HEK293 (cell line): ENCODE measurements around the gene NUSAP1.

Experiments used
- HOXA7 ChIP-seq: sonication (generic); formaldehyde crosslinking; IDR thresholded peaks from 2 replicates; pipeline ENCODE4 v1.8.1; 2022; ENCODE audit warnings: missing genetic modification reagents, borderline replicate concordance
- HOXD13 ChIP-seq: sonication (generic); formaldehyde crosslinking; IDR thresholded peaks from 2 replicates; pipeline ENCODE4 v1.8.0; 2022; ENCODE audit warnings: missing genetic modification reagents, borderline replicate concordance
- KLF16 ChIP-seq: fragments of 450-650 bp; formaldehyde crosslinking; IDR thresholded peaks from 2 replicates; pipeline ENCODE4 v1.5.1; 2017; ENCODE audit warnings: missing biosample characterization, missing genetic modification characterization
- KLF9 ChIP-seq: fragments of 450-650 bp; formaldehyde crosslinking; IDR thresholded peaks from 2 replicates; pipeline ENCODE4 v1.5.1; 2016; ENCODE audit warnings: missing biosample characterization, missing genetic modification characterization, low read depth
- ZNF223 ChIP-seq: fragments of 450-650 bp; formaldehyde crosslinking; IDR thresholded peaks from 2 replicates; pipeline ENCODE4 v1.5.1; 2016; ENCODE audit warnings: missing biosample characterization, missing genetic modification characterization
- ZNF350 ChIP-seq: fragments of 450-650 bp; formaldehyde crosslinking; IDR thresholded peaks from 2 replicates; pipeline ENCODE4 v1.5.0; 2017; ENCODE audit warnings: missing biosample characterization, mild to moderate bottlenecking, missing genetic modification characterization
- ZNF549 ChIP-seq: fragments of 450-650 bp; IDR thresholded peaks from 2 replicates; pipeline ENCODE4 v1.5.1; 2018; ENCODE audit warnings: missing biosample characterization, missing genetic modification characterization, mild to moderate bottlenecking, inconsistent platforms, moderate library complexity
- ZNF654 ChIP-seq: fragments of 450-650 bp; formaldehyde crosslinking; IDR thresholded peaks from 2 replicates; pipeline ENCODE4 v1.5.1; 2016; ENCODE audit warnings: low read depth, missing biosample characterization, missing genetic modification characterization
- TF ChIP-seq, protein P1 (sequence below): fragments of 450-650 bp; formaldehyde crosslinking; IDR thresholded peaks from 2 replicates; pipeline ENCODE4 v1.5.1; 2016; ENCODE audit warnings: missing biosample characterization, missing genetic modification characterization
- TF ChIP-seq, protein P2 (sequence below): fragments of 450-650 bp; formaldehyde crosslinking; IDR thresholded peaks from 2 replicates; pipeline ENCODE4 v1.5.1; 2016; ENCODE audit warnings: missing biosample characterization, missing genetic modification characterization
- TF ChIP-seq, protein P3 (sequence below): fragments of 450-650 bp; formaldehyde crosslinking; IDR thresholded peaks from 2 replicates; pipeline ENCODE4 v1.5.1; 2016; ENCODE audit warnings: missing biosample characterization, missing genetic modification characterization
- TF ChIP-seq, protein P4 (sequence below): fragments of 450-650 bp; formaldehyde crosslinking; IDR thresholded peaks from 2 replicates; pipeline ENCODE4 v1.5.1; 2017; ENCODE audit warnings: missing biosample characterization, missing genetic modification characterization

DNA sequence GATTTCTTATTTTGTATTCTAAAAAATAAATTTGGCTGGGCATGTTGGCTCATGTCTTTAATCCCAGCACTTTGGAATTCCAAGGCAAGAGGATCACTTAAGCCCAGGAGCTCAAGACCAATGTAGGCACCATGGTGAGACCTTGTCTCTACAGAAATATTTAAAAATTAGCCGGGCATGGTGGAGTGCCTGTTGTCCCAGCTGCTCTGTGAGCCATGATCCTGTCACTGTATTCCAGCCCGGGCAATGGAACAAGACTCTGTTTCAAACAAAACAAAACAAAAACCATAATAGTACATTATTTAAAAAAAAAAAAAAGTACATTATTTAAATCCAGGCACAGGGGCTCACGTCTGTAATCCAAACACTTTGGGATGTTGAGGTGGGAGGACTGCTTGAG is 78.8 kb downstream of the NUSAP1 start:
- TF ChIP-seq ZNF223 (tag by site-specific recombination), result no peak
- no peak for TF ChIP-seq HOXD13 (CRISPR knock-in tag)
- TF ChIP-seq, protein P1, sequence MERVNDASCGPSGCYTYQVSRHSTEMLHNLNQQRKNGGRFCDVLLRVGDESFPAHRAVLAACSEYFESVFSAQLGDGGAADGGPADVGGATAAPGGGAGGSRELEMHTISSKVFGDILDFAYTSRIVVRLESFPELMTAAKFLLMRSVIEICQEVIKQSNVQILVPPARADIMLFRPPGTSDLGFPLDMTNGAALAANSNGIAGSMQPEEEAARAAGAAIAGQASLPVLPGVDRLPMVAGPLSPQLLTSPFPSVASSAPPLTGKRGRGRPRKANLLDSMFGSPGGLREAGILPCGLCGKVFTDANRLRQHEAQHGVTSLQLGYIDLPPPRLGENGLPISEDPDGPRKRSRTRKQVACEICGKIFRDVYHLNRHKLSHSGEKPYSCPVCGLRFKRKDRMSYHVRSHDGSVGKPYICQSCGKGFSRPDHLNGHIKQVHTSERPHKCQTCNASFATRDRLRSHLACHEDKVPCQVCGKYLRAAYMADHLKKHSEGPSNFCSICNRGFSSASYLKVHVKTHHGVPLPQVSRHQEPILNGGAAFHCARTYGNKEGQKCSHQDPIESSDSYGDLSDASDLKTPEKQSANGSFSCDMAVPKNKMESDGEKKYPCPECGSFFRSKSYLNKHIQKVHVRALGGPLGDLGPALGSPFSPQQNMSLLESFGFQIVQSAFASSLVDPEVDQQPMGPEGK (tag by site-specific recombination), result no peak
- TF ChIP-seq, protein P2, sequence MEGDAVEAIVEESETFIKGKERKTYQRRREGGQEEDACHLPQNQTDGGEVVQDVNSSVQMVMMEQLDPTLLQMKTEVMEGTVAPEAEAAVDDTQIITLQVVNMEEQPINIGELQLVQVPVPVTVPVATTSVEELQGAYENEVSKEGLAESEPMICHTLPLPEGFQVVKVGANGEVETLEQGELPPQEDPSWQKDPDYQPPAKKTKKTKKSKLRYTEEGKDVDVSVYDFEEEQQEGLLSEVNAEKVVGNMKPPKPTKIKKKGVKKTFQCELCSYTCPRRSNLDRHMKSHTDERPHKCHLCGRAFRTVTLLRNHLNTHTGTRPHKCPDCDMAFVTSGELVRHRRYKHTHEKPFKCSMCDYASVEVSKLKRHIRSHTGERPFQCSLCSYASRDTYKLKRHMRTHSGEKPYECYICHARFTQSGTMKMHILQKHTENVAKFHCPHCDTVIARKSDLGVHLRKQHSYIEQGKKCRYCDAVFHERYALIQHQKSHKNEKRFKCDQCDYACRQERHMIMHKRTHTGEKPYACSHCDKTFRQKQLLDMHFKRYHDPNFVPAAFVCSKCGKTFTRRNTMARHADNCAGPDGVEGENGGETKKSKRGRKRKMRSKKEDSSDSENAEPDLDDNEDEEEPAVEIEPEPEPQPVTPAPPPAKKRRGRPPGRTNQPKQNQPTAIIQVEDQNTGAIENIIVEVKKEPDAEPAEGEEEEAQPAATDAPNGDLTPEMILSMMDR (tag by site-specific recombination), result no peak
- TF ChIP-seq ZNF350 (tag by site-specific recombination), result no peak
- TF ChIP-seq, protein P3, sequence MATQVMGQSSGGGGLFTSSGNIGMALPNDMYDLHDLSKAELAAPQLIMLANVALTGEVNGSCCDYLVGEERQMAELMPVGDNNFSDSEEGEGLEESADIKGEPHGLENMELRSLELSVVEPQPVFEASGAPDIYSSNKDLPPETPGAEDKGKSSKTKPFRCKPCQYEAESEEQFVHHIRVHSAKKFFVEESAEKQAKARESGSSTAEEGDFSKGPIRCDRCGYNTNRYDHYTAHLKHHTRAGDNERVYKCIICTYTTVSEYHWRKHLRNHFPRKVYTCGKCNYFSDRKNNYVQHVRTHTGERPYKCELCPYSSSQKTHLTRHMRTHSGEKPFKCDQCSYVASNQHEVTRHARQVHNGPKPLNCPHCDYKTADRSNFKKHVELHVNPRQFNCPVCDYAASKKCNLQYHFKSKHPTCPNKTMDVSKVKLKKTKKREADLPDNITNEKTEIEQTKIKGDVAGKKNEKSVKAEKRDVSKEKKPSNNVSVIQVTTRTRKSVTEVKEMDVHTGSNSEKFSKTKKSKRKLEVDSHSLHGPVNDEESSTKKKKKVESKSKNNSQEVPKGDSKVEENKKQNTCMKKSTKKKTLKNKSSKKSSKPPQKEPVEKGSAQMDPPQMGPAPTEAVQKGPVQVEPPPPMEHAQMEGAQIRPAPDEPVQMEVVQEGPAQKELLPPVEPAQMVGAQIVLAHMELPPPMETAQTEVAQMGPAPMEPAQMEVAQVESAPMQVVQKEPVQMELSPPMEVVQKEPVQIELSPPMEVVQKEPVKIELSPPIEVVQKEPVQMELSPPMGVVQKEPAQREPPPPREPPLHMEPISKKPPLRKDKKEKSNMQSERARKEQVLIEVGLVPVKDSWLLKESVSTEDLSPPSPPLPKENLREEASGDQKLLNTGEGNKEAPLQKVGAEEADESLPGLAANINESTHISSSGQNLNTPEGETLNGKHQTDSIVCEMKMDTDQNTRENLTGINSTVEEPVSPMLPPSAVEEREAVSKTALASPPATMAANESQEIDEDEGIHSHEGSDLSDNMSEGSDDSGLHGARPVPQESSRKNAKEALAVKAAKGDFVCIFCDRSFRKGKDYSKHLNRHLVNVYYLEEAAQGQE (tag by site-specific recombination), result no peak
- TF ChIP-seq, protein P4, sequence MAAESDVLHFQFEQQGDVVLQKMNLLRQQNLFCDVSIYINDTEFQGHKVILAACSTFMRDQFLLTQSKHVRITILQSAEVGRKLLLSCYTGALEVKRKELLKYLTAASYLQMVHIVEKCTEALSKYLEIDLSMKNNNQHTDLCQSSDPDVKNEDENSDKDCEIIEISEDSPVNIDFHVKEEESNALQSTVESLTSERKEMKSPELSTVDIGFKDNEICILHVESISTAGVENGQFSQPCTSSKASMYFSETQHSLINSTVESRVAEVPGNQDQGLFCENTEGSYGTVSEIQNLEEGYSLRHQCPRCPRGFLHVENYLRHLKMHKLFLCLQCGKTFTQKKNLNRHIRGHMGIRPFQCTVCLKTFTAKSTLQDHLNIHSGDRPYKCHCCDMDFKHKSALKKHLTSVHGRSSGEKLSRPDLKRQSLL, result no peak
- TF ChIP-seq KLF16 (tag by site-specific recombination), result no peak
- TF ChIP-seq ZNF549 (tag by site-specific recombination), result no peak
- no peak for TF ChIP-seq HOXA7 (CRISPR knock-in tag)
- no peak for TF ChIP-seq ZNF654
- TF ChIP-seq KLF9 (tag by site-specific recombination), result no peak
